ENCODE data around the gene ANKRD49. TPM values are rescaled to one million over a fixed set of nuclear protein-coding genes. Genes with fewer than 3 reads are reported as not detected.

The ANKRD49 gene, protein sequence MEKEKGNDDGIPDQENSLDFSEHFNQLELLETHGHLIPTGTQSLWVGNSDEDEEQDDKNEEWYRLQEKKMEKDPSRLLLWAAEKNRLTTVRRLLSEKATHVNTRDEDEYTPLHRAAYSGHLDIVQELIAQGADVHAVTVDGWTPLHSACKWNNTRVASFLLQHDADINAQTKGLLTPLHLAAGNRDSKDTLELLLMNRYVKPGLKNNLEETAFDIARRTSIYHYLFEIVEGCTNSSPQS
- polyA plus RNA-seq (ENCODE audit: insufficient read length in 10 of 10) = 10 to 100 TPM; 10.4 to 15.8 (median 13.1) TPM
- long read RNA-seq, donor 1, partial matches to known transcripts = 0 of 4 reads
- long read RNA-seq, donor 1, other reads (novel, unspliced or antisense) = 0 of 4 reads
- long read RNA-seq, donor 2, transcript ANKRD49-208 (2 exons, 3,002 nt) = major isoform, 5 of 5 reads
- long read RNA-seq, donor 2, partial matches to known transcripts = 0 of 5 reads
- long read RNA-seq, donor 2, other reads (novel, unspliced or antisense) = 0 of 5 reads
- long read RNA-seq, donor 3 = 0 reads
- long read RNA-seq, donor 4, partial matches to known transcripts = 0 of 7 reads
- long read RNA-seq, donor 4, other reads (novel, unspliced or antisense) = 0 of 7 reads
- long read RNA-seq, donor 5, transcript ANKRD49-208 (2 exons, 3,002 nt) = major isoform, 5 of 8 reads
- long read RNA-seq, donor 5, partial matches to known transcripts = 0 of 8 reads
- long read RNA-seq, donor 5, other reads (novel, unspliced or antisense) = 0 of 8 reads
- long read RNA-seq, donor 6, partial matches to known transcripts = 0 of 5 reads
- long read RNA-seq, donor 6, other reads (novel, unspliced or antisense) = 0 of 5 reads
- long read RNA-seq, donor 7, transcript ANKRD49-210 (3 exons, 2,268 nt) = major isoform, 5 of 8 reads
- long read RNA-seq, donor 7, partial matches to known transcripts = 0 of 8 reads
- long read RNA-seq, donor 7, other reads (novel, unspliced or antisense) = 0 of 8 reads
- long read RNA-seq, donor 8, partial matches to known transcripts = 0 of 5 reads
- long read RNA-seq, donor 8, other reads (novel, unspliced or antisense) = 0 of 5 reads
- long read RNA-seq, donor 9 = 0 reads

DNA sequence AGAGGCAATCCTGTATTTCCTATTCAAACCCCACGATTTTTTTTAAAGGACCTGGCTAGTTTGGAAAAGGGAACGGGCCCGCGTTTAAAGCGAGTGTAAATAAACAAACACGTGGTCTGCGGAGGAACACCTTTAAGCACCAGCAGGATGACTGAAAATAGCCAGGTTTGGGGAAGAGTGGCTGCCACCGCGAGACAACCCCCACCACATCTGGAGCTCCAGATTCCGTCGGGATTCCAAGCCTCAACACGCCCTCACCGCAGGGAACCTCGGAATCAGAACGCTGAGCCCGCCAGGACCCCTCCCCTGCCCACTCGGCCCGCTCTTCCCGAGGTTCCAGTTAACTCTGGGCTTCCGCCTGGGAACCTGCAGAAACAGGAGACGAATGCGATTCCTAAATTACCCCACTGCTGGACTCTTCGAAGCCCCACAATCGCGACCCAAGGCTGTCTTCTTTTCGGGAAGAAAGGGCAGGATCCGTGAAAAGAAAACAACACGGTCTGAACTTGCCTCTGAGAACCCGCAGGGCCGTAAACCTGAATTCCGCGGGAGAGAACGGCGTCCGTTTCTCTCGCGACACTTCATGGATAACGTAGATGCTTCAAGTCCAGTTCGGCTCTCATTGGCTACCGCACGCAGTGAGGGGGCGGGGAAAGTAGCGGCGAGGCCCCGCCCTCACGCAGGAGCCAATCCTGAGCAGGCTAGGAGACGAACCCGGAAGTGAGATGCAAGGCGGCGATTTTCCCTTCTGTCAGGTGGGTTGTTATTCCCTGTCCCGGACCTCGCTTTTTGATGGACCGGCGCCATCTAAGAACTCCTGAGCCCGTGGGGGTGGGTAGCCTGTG, at the start of gene ANKRD49, which contains the start of gene MRE11:
Gene ANKRD49, plus strand, starts transcription at position 704 of the 845 bp plus-strand sequence. CDS start 2,710 bp downstream, outside the sequence.
Gene MRE11, minus strand, starts transcription at position 564 of the 845 bp plus-strand sequence. CDS start 1,043 bp downstream, outside the sequence.
- DNase-seq = peak; percentile 98 to 99 (median 98)

DNA sequence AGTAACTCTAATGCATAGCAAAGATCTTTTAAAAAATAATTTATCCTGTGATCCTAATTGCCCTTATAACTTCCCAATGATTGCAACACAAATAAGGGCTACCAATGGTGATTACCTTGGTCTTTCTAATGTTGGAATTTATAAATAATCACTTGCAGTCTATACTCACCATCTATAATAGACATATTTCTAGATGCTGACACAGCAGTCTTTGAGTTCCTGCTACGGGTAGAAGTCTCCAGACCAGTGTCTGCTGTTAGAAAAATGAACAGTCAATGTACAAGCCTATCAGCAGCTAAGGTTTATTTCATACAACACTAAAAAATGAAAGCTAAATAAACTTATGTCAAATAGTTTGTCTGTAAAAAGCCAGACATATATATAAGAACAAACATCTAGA, 48.1 kb upstream of the ANKRD49 start:
- no peak for DNase-seq

DNA sequence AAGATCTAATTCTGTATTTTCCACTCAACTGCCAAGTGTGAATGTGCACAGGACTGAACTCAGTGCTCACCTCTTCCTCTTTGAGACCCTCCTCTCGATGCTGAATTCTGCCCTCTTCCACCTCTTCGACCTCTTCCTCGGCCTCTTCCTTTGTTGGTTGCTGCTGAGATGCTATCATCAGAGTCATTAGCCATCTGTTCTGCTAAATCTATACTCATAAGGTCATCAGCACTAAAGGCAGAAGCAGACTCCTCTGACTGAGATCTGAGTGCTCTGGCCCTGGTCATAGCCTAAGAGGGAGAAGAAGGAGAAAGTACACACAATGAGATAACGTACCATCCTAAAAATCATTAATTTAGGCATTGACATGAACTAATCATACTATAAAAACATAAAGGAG, 46.6 kb upstream of the ANKRD49 start:
- no peak for DNase-seq

DNA sequence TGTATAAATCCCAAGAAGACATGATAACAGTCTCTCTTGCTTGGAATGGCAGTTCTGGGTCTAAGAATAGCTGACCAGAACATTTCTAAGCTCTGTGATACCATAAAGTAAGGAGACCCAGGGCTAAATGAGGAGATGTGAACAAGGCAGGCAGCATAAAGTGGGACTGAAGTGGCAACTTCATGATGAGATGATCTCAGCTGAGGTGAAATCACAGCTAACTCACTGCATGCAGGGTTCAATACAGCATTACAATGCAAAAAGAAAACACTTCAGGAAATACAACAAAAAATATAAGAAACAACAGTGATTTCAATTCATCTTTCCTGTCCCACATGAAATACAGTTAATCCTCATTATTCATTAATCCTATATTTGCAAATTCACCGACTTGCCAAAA, 44.8 kb upstream of the ANKRD49 start:
- no peak for DNase-seq

DNA sequence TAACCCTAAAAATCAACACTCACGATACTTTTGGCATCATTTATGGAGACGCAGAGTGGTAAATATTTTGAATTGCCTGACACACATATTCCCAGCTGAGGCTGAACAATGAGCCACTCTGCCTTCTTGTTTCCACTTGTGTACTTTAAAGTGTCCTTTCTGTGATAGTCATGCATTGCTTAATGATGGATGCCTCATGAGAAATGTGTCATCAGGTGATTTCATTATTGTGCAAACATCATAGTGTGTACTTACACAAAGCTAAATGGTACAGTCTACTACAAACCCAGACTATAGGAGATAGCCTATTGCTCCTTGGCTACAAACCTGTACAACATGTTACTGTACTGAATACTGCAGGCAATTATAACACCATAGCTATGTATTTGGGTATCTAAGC, 44.3 kb upstream of the ANKRD49 start:
- peak in 1 of 3 donors; percentile 22 for DNase-seq

DNA sequence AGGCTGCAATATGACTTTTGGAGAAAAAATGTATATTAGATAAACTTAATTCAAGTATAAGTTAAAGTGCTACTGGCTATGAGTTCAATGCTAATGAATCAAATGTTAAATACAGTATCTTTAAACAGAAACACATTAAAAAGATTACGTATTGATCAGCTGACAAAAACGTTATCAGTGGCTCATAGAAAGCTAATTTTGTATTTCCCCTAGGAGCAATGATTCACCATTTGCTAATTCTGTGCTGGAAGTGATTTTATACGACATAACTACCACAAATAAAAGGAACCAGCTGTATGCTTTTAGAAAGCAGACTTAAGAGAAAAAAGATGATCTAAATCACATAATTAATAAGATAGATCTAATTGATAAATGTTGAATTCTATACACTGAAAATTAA, 43.7 kb upstream of the ANKRD49 start:
- DNase-seq = no peak

DNA sequence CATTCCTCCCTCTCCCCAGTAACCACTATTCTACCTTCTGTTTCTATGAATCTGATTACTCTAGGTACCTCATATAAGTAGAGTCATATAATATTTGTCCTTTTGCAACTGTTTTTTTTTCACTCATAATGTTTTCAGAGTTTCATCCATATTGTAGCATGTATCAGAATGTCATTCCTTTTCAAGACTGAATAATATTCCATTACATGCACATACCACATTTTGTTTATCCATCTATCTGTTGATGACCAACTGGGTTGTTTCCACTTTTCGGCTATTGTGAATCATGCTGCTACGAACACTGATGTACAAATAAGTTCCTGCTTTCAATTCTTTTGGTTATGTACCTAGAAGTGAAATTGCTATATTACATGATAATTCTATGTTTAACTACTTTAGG, 40.8 kb upstream of the ANKRD49 start:
- DNase-seq = no peak

DNA sequence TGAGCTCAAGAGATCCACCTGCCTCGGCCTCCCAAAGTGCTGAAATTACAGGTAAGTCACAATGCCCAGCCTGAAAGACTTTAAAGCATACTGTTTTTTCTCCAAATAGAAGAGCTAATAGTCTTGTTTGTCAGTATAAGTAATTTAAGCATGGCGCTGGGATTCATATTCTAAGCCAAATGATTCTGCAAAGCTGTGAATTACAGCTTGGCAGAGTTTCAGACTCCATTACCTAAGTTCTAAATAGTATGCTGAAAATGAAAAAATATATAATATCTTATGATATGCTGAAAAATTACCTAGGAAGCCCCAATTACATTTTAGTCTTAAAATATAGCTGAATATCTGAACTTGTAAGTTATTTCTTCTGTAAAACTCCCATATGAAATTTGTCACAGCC, 39.5 kb upstream of the ANKRD49 start:
- no peak for DNase-seq

DNA sequence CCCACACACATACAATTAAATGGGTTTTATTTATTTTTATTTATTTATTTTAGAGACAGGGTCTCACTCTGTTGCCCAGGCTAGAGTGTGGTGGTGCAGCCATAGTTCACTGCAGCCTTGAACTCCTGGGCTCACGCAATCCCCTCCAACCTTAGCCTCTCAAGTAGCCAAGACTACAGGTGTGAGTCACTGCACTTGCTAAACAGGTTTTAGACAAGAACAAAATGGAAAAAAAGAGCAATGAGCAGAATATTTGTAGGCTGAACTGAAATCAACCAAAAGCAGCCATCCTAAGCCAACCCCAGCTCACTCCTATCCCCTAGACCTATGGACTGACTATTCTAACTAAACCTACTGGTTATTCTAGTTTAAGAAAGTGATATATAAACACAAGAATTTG, 37.9 kb upstream of the ANKRD49 start:
- no peak for DNase-seq

DNA sequence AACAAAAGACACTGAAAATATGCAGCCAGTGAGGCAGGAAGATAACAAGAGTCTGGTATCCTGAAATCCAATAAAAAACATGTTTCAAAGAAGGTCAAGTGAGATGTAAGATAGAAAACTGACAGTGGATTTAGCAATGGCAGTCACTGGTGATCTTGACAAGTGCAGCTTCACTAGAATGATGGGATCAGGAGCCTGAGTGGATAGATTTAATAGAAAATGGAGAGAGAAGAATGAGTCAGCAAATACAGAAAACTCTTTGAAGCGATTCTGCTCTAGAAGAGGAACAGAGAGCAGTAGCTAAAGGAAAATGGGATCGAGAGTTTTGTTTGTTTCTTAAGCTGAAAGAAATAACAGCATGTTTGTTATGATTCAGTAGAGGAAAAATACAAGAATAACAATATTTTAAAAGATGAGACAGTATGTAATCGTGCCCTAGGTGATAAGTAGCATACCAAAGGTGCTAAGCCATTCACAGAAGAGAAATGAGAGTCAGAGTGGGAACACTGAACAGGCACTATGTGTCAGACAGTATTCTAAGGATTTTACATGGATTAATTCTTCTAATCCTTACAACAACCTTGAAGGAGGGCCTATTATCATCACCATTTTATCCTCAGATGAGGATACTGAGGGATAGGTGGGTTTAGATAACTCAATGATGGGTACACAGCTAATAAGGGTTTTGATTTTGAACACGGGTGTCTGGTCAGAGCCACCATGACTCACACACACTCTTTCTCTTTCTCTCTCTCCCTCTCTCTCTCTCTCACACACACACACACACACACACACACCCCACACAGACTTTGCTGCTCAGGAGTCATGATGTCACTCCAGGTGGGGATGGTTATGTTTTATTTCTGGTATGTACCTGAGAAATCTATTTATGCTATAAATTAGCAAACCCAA, 36.4 kb upstream of the ANKRD49 start:
- DNase-seq = no peak

DNA sequence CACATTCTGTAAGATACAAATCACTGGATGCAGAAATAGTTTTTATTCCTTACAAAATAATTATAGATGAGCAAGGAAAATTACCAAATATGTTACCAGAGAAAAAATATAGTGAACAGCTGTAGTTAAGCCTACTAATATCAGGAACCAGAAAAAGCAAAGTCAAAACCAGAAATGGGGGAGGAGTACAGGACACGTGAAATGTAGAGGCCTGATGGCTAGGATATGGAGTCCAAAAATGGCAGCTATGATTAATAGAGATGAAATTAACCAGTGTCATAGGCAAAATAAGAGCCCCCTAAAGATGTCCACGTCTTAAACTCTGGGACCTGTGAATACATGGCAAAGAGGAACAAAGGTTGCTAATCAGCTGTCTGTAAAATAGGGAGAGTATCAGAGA, 34.2 kb upstream of the ANKRD49 start:
- no peak for DNase-seq

DNA sequence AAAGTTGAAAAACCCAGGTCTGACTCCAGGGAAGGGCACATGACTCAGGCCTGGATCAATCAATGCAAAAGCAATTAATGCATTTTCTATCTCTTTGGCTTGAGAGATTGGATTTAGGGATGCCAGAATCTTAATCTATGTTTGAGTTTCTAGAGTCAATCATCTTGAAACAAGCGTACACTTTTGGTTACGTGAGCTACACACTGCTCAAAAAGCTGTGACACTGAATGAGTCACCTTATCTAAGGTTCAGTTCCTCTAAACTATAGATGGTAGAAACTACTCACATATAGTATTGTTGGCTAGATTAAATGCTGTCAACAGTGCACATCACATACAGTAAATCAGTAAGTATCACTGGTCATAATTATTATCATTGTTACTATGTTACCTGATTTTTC, 24.4 kb upstream of the ANKRD49 start:
- DNase-seq = no peak

DNA sequence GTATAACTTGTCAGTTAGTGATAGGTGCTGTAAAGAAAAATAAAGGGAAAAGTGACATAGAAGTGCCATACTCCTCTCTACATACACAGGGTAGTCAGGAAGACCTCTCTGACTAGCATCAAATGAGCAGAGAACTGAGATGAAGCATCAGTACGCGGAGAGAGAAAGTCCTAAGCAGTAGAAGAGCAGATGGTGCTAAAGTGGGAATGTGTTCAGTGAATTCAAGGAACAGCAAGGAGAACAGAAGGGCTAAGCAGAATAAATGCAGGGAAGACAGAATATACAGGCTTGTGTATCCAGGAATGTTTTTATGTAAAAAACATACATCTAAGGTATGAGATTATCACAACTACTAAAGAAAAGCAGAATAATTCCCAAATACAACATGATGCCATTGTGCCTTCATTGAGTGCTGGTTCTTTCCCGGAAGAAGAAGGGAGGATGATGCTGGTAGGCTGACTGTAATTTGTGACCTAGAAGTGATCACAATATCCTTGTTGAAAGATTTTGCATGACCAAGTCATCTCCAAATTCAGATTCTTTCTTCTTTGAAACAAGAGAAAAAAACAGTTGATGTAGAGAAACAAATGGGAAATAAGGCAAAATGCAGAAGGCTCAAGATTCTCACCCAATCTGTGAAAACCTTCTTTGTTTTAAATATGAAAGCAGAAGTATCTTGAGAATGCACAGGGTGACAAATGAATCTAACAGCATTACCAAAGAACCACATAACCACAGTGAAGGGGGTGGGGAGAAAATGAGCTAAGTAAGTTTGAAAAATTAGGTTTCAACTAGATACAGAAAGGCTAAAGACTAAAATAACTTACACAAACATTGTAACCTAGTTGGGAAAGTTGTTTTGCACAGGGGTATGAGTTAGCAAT, 20.6 kb upstream of the ANKRD49 start:
- DNase-seq = peak in 2 of 3 donors; percentile 5 to 11

DNA sequence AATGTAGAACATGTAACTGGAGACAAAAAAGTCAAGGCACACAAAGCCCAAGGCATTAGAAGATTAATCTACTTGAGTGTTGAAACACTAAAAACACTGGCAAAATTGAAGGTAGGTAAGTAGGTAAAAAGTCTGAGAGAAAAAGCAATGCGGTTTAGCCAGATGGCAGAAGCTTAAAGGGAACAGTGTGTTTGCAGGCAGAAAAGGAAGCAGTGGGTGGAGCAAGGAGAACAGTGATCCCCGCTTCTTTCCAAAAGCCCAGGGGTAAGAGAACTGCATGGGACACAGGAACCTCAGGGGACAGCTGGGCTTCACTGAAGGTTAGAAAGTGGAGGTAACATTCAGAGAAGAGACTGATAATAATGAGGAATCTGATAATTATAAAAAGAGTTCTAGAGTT, 16.2 kb upstream of the ANKRD49 start:
- no peak for DNase-seq

DNA sequence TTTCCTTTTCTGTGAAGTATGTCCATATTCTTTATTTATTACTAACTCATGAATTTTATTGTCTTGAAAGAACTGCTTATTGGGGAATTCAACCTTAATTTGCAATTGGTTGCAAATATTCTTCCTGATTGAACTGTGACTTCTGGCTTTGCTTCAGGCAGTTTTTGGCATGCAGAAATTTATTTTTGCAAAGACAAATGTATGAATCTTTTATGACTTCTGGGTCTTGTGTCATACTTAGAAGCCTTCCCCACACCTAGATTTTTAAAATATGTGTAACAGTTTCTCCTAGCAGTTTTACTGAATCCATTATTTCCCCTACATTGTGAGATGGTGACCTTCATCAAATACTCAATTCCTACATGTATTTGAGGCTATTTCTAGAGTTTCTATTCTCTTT, 12.4 kb upstream of the ANKRD49 start:
- no peak for DNase-seq

DNA sequence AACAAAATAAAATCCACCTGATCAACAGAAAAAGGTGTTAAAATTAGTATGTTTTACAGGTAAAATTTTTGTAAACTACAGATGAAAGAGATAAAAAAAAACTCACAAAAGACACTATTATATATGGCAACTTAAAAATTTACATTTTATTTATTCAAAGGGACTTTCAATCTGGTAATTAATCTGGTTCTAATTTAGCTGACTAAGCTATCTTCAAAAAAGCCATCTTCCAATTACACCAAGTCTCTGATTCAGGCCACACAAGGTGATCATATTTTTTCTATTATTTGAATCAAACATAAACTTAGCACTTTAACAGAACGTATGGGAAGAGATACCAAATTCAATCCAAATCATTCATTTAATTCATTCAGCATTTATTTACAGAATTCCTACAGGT, 7.7 kb upstream of the ANKRD49 start:
- DNase-seq = no peak

DNA sequence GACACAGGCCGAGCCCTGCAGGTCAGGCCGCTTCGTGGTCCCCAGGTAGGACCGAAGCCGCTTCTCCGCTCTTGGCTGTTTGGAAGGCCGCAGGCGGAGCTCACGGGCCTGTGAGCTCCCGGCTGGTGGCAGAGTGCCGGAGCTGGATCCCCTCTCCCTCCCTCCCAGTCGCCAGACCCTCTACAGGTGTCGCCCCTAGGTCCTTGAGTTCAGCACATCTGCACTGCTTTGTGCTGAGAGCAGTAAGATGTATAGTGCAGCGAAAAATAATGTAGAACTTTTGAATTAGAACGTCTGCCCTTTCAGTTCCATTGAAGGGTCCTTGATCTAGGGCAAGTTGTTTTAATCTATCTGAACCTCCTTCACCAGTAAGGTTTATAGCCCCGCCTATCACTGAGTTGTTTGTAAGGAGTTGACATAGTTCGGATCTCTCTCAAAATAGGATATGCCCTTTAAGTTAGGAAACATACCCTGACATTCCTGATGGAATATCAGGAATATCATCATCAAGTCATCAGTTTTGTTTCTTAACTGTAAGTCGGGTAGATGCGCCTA, 419 bp downstream of the ANKRD49 start:
- DNase-seq = no peak

DNA sequence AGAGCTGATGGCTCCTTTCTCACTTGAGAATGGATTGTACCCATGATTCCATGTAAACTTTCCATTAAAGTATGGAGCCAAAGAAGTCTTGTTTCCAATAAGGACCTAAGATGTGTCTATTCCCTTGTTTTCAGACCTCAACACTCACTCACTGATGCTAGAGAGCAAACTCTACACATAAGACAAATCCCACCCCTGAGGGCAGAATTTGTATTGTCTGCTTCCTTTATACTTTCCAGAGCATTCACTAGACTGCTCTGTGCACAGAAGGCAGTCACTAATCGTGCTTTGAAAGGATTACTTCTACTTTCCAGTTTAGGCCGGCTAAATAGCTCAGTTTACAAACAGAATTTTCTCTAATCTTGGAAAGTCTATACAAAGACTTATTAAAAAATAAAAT, 6.4 kb downstream of the ANKRD49 start:
- DNase-seq = no peak

DNA sequence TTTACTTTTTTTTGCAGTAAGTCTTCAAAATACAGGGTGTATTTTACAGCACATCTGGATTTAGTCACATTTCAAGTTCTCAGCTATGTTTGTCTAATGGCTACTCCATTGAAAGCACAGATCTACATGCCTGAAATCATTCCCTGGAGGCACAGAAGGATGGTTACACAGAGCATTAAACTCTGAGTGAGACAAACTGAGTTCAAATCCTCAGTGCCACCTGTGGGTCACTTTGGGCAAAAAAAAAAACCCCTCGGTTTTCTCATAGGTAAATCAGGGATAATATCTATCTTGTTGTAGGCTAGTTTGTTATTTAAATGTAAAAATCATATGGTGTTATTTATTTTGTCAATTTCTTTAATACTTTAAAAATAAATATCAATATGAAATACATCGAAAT, 7.7 kb downstream of the ANKRD49 start:
- DNase-seq = no peak

Measured in muscle of back (tissue), 13 donors.